Neural cell (in vitro differentiated cells): Measurements from ENCODE around the gene PTPRC. TPM values are rescaled to one million over a fixed set of nuclear protein-coding genes. Genes with fewer than 3 reads are reported as not detected.

ENCODE experiments used
- H2AFZ ChIP-seq: fragments of 200-600, 300-800 bp; sonication (generic), shearing (Covaris generic); 2 replicates; pipeline ENCODE4 v1.6.0; 2014; ENCODE audit warnings: low read depth, mild to moderate bottlenecking, antibody characterized with exemption, low read length, moderate library complexity
- H3F3A ChIP-seq: fragments of 200-600 bp; shearing (Covaris generic); 2 replicates; pipeline ENCODE4 v1.6.1; 2016; ENCODE audit warnings: mild to moderate bottlenecking, moderate library complexity, mixed read lengths, antibody characterized with exemption, low read length; ENCODE audit not compliant: insufficient read depth, poor library complexity, severe bottlenecking
- H3K27ac ChIP-seq: fragments of 200-600, 300-800 bp; sonication (generic), shearing (Covaris generic); 2 replicates; pipeline ENCODE4 v1.5.1; 2014; ENCODE audit warnings: mild to moderate bottlenecking, low read length, moderate library complexity
- H3K27me3 ChIP-seq: fragments of 300-800, 200-600 bp; sonication (generic), shearing (Covaris generic); 2 replicates; pipeline ENCODE4 v1.6.0; 2014; ENCODE audit warnings: mild to moderate bottlenecking, low read depth, low read length, moderate library complexity; ENCODE audit not compliant: insufficient read depth
- H3K36me3 ChIP-seq: fragments of 300-800, 200-600 bp; sonication (generic), shearing (Covaris generic); 2 replicates; pipeline ENCODE4 v1.5.1; 2014; ENCODE audit warnings: mild to moderate bottlenecking, antibody characterized with exemption, low read length, moderate library complexity; ENCODE audit not compliant: insufficient read depth
- H3K4me2 ChIP-seq: fragments of 300-800, 200-600 bp; sonication (generic), shearing (Covaris generic); 2 replicates; pipeline ENCODE4 v1.6.0; 2014; ENCODE audit warnings: mild to moderate bottlenecking, low read length
- H3K4me3 ChIP-seq: fragments of 300-800, 200-600 bp; sonication (generic), shearing (Covaris generic); 2 replicates; pipeline ENCODE4 v1.5.1; 2014; ENCODE audit warnings: mild to moderate bottlenecking, low read length, moderate library complexity
- H3K79me2 ChIP-seq: fragments of 200-600 bp; shearing (Covaris generic); replicated peaks from 2 replicates; pipeline ENCODE4 v1.6.0; 2014; ENCODE audit warnings: mild to moderate bottlenecking, low read length, moderate library complexity; ENCODE audit not compliant: insufficient read depth
- H3K9ac ChIP-seq: fragments of 300-800, 200-600 bp; sonication (generic), shearing (Covaris generic); 2 replicates; pipeline ENCODE4 v1.6.1; 2016; ENCODE audit warnings: mild to moderate bottlenecking, low read length, mixed read lengths
- H3K9me2 ChIP-seq: fragments of 200-600 bp; shearing (Covaris generic); 2 replicates; pipeline ENCODE4 v1.6.1; 2016; ENCODE audit warnings: mild to moderate bottlenecking, low read length, mixed read lengths; ENCODE audit not compliant: insufficient read depth
- H3K9me3 ChIP-seq: fragments of 200-600, 300-800 bp; sonication (generic), shearing (Covaris generic); 2 replicates; pipeline ENCODE4 v1.6.1; 2016; ENCODE audit warnings: mild to moderate bottlenecking, mixed run types, low read length, moderate library complexity, mixed read lengths
- H4K20me1 ChIP-seq: fragments of 200-600 bp; shearing (Covaris generic); 2 replicates; pipeline ENCODE4 v1.6.1; 2016; ENCODE audit warnings: mild to moderate bottlenecking, mixed run types; ENCODE audit not compliant: insufficient read depth
- EP300 ChIP-seq: fragments of 450-650 bp; conservative IDR thresholded peaks from 2 replicates; pipeline ENCODE4 v1.6.1; 2014; ENCODE audit warnings: antibody characterized with exemption, mild to moderate bottlenecking, moderate library complexity; ENCODE audit not compliant: poor library complexity, severe bottlenecking
- EZH2 ChIP-seq: fragments of 200-600, 300-800 bp; shearing (Covaris generic), sonication (generic); IDR thresholded peaks from 2 replicates; pipeline ENCODE4 v1.6.1; 2014; ENCODE audit warnings: antibody characterized with exemption, low read length, borderline replicate concordance, mild to moderate bottlenecking; ENCODE audit not compliant: insufficient read depth, poor library complexity, severe bottlenecking
- MXI1 ChIP-seq: fragments of 450-650 bp; conservative IDR thresholded peaks from 2 replicates; pipeline ENCODE4 v1.6.1; 2014; ENCODE audit warnings: antibody characterized with exemption, mild to moderate bottlenecking; ENCODE audit not compliant: poor library complexity, severe bottlenecking
- POLR2AphosphoS5 ChIP-seq: IDR thresholded peaks from 2 replicates; pipeline ENCODE4 v1.6.1; 2012
- RAD21 ChIP-seq: fragments of 450-650 bp; conservative IDR thresholded peaks from 2 replicates; pipeline ENCODE4 v1.6.1; 2014; ENCODE audit warnings: antibody characterized with exemption, mild to moderate bottlenecking, moderate library complexity
- SMC3 ChIP-seq: fragments of 450-650 bp; conservative IDR thresholded peaks from 2 replicates; pipeline ENCODE4 v1.6.1; 2014; ENCODE audit warnings: antibody characterized with exemption, mild to moderate bottlenecking, moderate library complexity; ENCODE audit not compliant: poor library complexity
- TAF1 ChIP-seq: IDR thresholded peaks from 2 replicates; pipeline ENCODE4 v1.6.1; 2012; ENCODE audit warnings: low read depth
- polyA plus RNA-seq: library from polyadenylated mRNA; depleted of rRNA; stranded (reverse); fragments of >200 nt; gene quantifications from 2 replicates; pipeline ENCODE4 v1.2.3, GENCODE V29; 2014
- TF ChIP-seq, protein P1 (sequence below): IDR thresholded peaks from 2 replicates; pipeline ENCODE4 v1.6.1; 2012; ENCODE audit warnings: borderline replicate concordance
- TF ChIP-seq, protein P2 (sequence below): fragments of 450-650 bp; IDR thresholded peaks from 2 replicates; pipeline ENCODE4 v1.5.1; 2014; ENCODE audit warnings: antibody characterized with exemption, mild to moderate bottlenecking, moderate library complexity; ENCODE audit not compliant: poor library complexity, severe bottlenecking

PTPRC gene
- polyA plus RNA-seq, 1 donor from 2014 or later = 0.12 TPM

DNA sequence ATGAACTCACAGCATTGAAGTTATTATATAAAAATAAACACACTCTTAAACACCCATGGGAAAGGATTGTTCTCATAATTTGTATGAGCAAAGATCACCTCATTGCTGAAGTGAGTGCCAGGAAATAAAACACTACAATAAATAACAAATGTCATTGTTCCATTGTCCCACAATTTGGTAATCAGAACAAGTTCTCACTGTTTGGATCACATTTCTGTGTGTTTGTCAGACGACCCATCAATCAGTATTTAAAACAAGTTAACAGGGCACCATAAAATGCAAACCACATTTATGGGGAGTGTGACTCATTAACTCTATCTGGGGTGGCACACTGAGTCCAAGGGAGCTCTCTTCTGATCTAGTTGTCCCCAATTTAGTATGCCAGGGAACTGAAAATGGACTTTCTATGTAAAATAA, 124.5 kb downstream of the PTPRC start:
- no peaks in the 10 kb centered on the region for H3K9me3 ChIP-seq
- no peaks in the 10 kb centered on the region for H3K36me3 ChIP-seq
- TF ChIP-seq POLR2AphosphoS5 = no peak
- no peak for TF ChIP-seq EP300
- TF ChIP-seq MXI1 = no peak
- TF ChIP-seq, protein P1, sequence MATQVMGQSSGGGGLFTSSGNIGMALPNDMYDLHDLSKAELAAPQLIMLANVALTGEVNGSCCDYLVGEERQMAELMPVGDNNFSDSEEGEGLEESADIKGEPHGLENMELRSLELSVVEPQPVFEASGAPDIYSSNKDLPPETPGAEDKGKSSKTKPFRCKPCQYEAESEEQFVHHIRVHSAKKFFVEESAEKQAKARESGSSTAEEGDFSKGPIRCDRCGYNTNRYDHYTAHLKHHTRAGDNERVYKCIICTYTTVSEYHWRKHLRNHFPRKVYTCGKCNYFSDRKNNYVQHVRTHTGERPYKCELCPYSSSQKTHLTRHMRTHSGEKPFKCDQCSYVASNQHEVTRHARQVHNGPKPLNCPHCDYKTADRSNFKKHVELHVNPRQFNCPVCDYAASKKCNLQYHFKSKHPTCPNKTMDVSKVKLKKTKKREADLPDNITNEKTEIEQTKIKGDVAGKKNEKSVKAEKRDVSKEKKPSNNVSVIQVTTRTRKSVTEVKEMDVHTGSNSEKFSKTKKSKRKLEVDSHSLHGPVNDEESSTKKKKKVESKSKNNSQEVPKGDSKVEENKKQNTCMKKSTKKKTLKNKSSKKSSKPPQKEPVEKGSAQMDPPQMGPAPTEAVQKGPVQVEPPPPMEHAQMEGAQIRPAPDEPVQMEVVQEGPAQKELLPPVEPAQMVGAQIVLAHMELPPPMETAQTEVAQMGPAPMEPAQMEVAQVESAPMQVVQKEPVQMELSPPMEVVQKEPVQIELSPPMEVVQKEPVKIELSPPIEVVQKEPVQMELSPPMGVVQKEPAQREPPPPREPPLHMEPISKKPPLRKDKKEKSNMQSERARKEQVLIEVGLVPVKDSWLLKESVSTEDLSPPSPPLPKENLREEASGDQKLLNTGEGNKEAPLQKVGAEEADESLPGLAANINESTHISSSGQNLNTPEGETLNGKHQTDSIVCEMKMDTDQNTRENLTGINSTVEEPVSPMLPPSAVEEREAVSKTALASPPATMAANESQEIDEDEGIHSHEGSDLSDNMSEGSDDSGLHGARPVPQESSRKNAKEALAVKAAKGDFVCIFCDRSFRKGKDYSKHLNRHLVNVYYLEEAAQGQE = no peak
- TF ChIP-seq, protein P2, sequence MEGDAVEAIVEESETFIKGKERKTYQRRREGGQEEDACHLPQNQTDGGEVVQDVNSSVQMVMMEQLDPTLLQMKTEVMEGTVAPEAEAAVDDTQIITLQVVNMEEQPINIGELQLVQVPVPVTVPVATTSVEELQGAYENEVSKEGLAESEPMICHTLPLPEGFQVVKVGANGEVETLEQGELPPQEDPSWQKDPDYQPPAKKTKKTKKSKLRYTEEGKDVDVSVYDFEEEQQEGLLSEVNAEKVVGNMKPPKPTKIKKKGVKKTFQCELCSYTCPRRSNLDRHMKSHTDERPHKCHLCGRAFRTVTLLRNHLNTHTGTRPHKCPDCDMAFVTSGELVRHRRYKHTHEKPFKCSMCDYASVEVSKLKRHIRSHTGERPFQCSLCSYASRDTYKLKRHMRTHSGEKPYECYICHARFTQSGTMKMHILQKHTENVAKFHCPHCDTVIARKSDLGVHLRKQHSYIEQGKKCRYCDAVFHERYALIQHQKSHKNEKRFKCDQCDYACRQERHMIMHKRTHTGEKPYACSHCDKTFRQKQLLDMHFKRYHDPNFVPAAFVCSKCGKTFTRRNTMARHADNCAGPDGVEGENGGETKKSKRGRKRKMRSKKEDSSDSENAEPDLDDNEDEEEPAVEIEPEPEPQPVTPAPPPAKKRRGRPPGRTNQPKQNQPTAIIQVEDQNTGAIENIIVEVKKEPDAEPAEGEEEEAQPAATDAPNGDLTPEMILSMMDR = no peak
- TF ChIP-seq SMC3 = no peak
- TF ChIP-seq EZH2 = no peak
- TF ChIP-seq TAF1 = no peak
- no peak for TF ChIP-seq RAD21
- no peaks in the 10 kb centered on the region for H3K79me2 ChIP-seq
- no peak overlapping the region for H3K9ac ChIP-seq
- H3K4me3 ChIP-seq = no peak overlapping the region
- no peaks in the 10 kb centered on the region for H3K9me2 ChIP-seq
- H3K27ac ChIP-seq = no peak overlapping the region
- H3K27me3 ChIP-seq = no peaks in the 10 kb centered on the region
- H3K4me2 ChIP-seq = no peak overlapping the region
- no peaks in the 10 kb centered on the region for H3F3A ChIP-seq
- H4K20me1 ChIP-seq = no peaks in the 10 kb centered on the region
- no peak overlapping the region for H2AFZ ChIP-seq

DNA sequence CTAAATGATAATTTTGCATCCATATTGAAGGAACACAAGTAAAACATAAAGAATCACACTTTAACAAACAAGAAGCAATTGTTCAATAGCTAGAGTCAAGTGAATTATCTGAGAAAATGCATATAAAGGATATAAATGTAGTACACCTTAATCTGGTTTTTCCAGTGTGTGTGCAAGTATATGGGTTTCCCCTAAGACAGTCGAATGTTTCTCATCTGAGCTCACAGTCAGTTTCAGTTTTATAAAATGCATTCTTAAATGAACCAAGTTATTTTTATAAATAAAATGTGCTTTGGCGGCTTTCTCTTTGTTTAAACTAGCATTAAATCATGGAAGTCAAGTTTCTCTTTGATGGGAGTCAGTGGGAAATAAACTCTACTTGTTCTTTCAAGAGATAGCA, 125.9 kb downstream of the PTPRC start:
- Histone ChIP-seq H2AFZ (no peak overlapping the region), H4K20me1 (no peaks in the 10 kb centered on the region), H3K36me3 (no peaks in the 10 kb centered on the region), H3K27ac (no peak overlapping the region), H3K4me3 (no peak overlapping the region), H3K79me2 (no peaks in the 10 kb centered on the region), H3F3A (no peaks in the 10 kb centered on the region), H3K4me2 (no peak overlapping the region), H3K27me3 (no peaks in the 10 kb centered on the region), H3K9me3 (no peaks in the 10 kb centered on the region), H3K9me2 (no peaks in the 10 kb centered on the region), H3K9ac (no peak overlapping the region)
- TF ChIP-seq TAF1 = no peak

DNA sequence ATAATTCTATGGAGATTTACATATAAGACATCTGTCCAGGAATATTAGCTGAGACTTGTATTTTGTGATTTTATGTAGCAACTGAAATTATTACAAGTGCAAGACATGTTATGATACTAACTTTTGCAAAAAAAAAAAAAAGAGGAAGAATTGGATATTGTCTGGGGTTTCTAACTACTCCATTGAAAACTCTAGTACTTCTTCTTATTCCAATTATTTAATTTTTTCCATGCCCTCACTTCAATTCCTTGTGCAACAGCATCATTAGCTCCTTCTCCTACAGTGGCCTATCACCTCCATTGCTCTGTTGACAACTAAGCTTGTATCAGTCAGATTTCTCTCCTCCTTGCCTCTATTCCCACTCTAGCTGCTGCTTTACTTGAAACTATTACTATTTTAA, 126.6 kb downstream of the PTPRC start:
- TF ChIP-seq EP300 = no peak
- TF ChIP-seq MXI1 = no peak
- TF ChIP-seq, protein P2 = no peak
- no peak for TF ChIP-seq TAF1
- no peak for TF ChIP-seq POLR2AphosphoS5
- TF ChIP-seq, protein P1 = no peak
- no peak for TF ChIP-seq EZH2
- TF ChIP-seq SMC3 = no peak
- TF ChIP-seq RAD21 = no peak
- no peaks in the 10 kb centered on the region for H4K20me1 ChIP-seq
- no peaks in the 10 kb centered on the region for H3K9me3 ChIP-seq
- no peaks in the 10 kb centered on the region for H3K27me3 ChIP-seq
- H3K4me3 ChIP-seq = no peak overlapping the region
- H3K9me2 ChIP-seq = no peaks in the 10 kb centered on the region
- H3K36me3 ChIP-seq = no peaks in the 10 kb centered on the region
- no peak overlapping the region for H3K27ac ChIP-seq
- no peak overlapping the region for H3K4me2 ChIP-seq
- H3K79me2 ChIP-seq = no peaks in the 10 kb centered on the region
- H3F3A ChIP-seq = no peaks in the 10 kb centered on the region
- H3K9ac ChIP-seq = no peak overlapping the region
- no peak overlapping the region for H2AFZ ChIP-seq
